Neural crest cell (in vitro differentiated cells): ENCODE data around the gene BAIAP2L2. TPM values are rescaled to one million over a fixed set of nuclear protein-coding genes. Genes with fewer than 3 reads are reported as not detected.
A peak's percentile ranks its signal among the peaks of the same experiment; 100 is the strongest.

ENCODE experiments used
- DNase-seq: peaks from one replicate; pipeline ENCODE4 v3.0.0; 2021; ENCODE audit warnings: low read depth, mixed read lengths, low spot score
- H3K27ac Mint-ChIP-seq: one replicate; pipeline ENCODE4 v1.8.0; 2021; ENCODE audit warnings: mild to moderate bottlenecking, mixed read lengths; ENCODE audit not compliant: unreplicated experiment
- H3K27me3 Mint-ChIP-seq: 2 replicates; pipeline ENCODE4 v1.8.0; 2021; ENCODE audit warnings: low read depth, mild to moderate bottlenecking, mixed read lengths
- H3K36me3 Mint-ChIP-seq: 2 replicates; pipeline ENCODE4 v1.8.0; 2021; ENCODE audit warnings: low read depth, mild to moderate bottlenecking, mixed read lengths
- H3K4me1 Mint-ChIP-seq: 2 replicates; pipeline ENCODE4 v1.8.0; 2021; ENCODE audit warnings: mixed read lengths
- H3K4me3 Mint-ChIP-seq: one replicate; pipeline ENCODE4 v1.8.0; 2021; ENCODE audit warnings: mild to moderate bottlenecking, mixed read lengths
- H3K9me3 Mint-ChIP-seq: 2 replicates; pipeline ENCODE4 v1.8.0; 2021; ENCODE audit warnings: mixed read lengths
- CTCF ChIP-seq: fragments of 200-600 bp; sonication (generic); conservative IDR thresholded peaks from 2 replicates; pipeline ENCODE4 v1.5.0; 2021; ENCODE audit warnings: antibody characterized with exemption, mild to moderate bottlenecking
- total RNA-seq: library from RNA; stranded (reverse); gene quantifications from 2 replicates; pipeline ENCODE4 v1.2.1, GENCODE V29; 2021

BAIAP2L2 gene
- total RNA-seq, 1 donor from 2014 or later: 0.51 TPM

- Mint-ChIP-seq H3K27me3 (no peaks in the 10 kb centered on the region), H3K36me3 (no peaks in the 10 kb centered on the region), H3K4me3 (peak overlapping the region; percentile 25), H3K9me3 (no peaks in the 10 kb centered on the region), H3K27ac (peak overlapping the region; percentile 37), H3K4me1 (peaks cover 81% of the 10 kb centered on the region)
- no peak for TF ChIP-seq CTCF
- DNase-seq: no peak
These were observed 75.0 kb downstream of the BAIAP2L2 start for GRCh38 chr22:38035530-38035885.

Other genes starting within 250 kb of the BAIAP2L2 start
- gene MICALL1, start 204.4 kb downstream of the BAIAP2L2 start, total RNA-seq: 49.1 and 54.4 TPM in 2 replicates
- gene C22orf23, start 157.1 kb downstream of the BAIAP2L2 start, total RNA-seq: 0.79 and 1.5 TPM in 2 replicates
- 137 and 143 TPM in 2 replicates for gene POLR2F, start 157.0 kb downstream of the BAIAP2L2 start, total RNA-seq
- gene SOX10, start 126.1 kb downstream of the BAIAP2L2 start, total RNA-seq: 279 and 293 TPM in 2 replicates
- 20.1 and 24.0 TPM in 2 replicates for gene PICK1, start 53.3 kb downstream of the BAIAP2L2 start, total RNA-seq
- 0.26 TPM in 1 of 2 replicates, not detected in the other for gene SLC16A8, start 26.5 kb downstream of the BAIAP2L2 start, total RNA-seq
- gene PLA2G6, start 71.1 kb upstream of the BAIAP2L2 start, total RNA-seq: 11.0 and 14.6 TPM in 2 replicates
- gene MAFF, start 91.3 kb upstream of the BAIAP2L2 start, total RNA-seq: 3.9 and 5.4 TPM in 2 replicates
- gene TMEM184B, start 162.3 kb upstream of the BAIAP2L2 start, total RNA-seq: 58.3 and 60.3 TPM in 2 replicates
- gene CSNK1E, start 206.7 kb upstream of the BAIAP2L2 start, total RNA-seq: 243 and 250 TPM in 2 replicates